HepG2 (cell line): ENCODE measurements around the gene RABGGTB.

Source experiments
- CTCF ChIP-seq: sonication (generic); formaldehyde crosslinking; IDR thresholded peaks from 2 replicates; pipeline ENCODE4 v1.5.0; 2020; ENCODE audit warnings: mild to moderate bottlenecking, missing genetic modification reagents, moderate library complexity
- EZH2 ChIP-seq: conservative IDR thresholded peaks from 2 replicates; pipeline ENCODE4 v1.6.1; 2012; ENCODE audit warnings: mild to moderate bottlenecking, low read depth, low read length, moderate library complexity
- NR1H2 ChIP-seq: sonication (generic); formaldehyde crosslinking; IDR thresholded peaks from 2 replicates; pipeline ENCODE4 v1.8.1; 2022; ENCODE audit warnings: low read depth, missing genetic modification reagents, borderline replicate concordance
- NR2F6 ChIP-seq, 2 experiments: IDR thresholded peaks; 2 replicates each; pipeline ENCODE4 v1.6.1; 2016; ENCODE audit warnings: antibody characterized with exemption in 1 of 2, mild to moderate bottlenecking in 1 of 2
- TBP ChIP-seq: sonication (generic); formaldehyde crosslinking; IDR thresholded peaks from 2 replicates; pipeline ENCODE4 v1.5.0; 2020; ENCODE audit warnings: missing genetic modification reagents
- TOE1 ChIP-seq: sonication (generic); formaldehyde crosslinking; IDR thresholded peaks from 2 replicates; pipeline ENCODE4 v1.4.0; 2020; ENCODE audit warnings: mild to moderate bottlenecking, missing genetic modification reagents
- XBP1 ChIP-seq: sonication (generic); formaldehyde crosslinking; IDR thresholded peaks from 2 replicates; pipeline ENCODE4 v1.5.0; 2020; ENCODE audit warnings: missing genetic modification reagents
- ZNF143 ChIP-seq: sonication (generic); formaldehyde crosslinking; IDR thresholded peaks from 2 replicates; pipeline ENCODE4 v1.4.0; 2020; ENCODE audit warnings: missing genetic modification reagents
- ZNF17 ChIP-seq: sonication (generic); formaldehyde crosslinking; IDR thresholded peaks from 2 replicates; pipeline ENCODE4 v1.5.0; 2020; ENCODE audit warnings: mild to moderate bottlenecking, missing genetic modification reagents
- TF ChIP-seq, protein P1 (sequence below): IDR thresholded peaks from 2 replicates; pipeline ENCODE4 v1.6.1; 2012; ENCODE audit warnings: inconsistent platforms

- TF ChIP-seq ZNF143 (CRISPR knock-in tag) = no peak
- TF ChIP-seq ZNF17 (CRISPR knock-in tag) = no peak
- no peak for TF ChIP-seq CTCF (CRISPR knock-in tag)
- TF ChIP-seq, protein P1, sequence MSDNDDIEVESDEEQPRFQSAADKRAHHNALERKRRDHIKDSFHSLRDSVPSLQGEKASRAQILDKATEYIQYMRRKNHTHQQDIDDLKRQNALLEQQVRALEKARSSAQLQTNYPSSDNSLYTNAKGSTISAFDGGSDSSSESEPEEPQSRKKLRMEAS = no peak
- no peak for TF ChIP-seq EZH2
- TF ChIP-seq XBP1 (CRISPR knock-in tag) = no peak
- no peak for TF ChIP-seq NR1H2 (CRISPR knock-in tag)
- no peak for TF ChIP-seq TBP (CRISPR knock-in tag)
- no peak for TF ChIP-seq TOE1
- no peak for TF ChIP-seq NR2F6 (IDR thresholded peaks at IDR 0.05)
- no peak for TF ChIP-seq NR2F6 (CRISPR knock-in tag; IDR thresholded peaks at IDR 0.05)
These were observed 9.7 kb downstream of the RABGGTB start for GRCh38 chr1:75795703-75796193.
